IPS DF 6.9 (cell line): ENCODE measurements around the gene TOMM6.

Experiments
- DNase-seq: peaks from one replicate; pipeline ENCODE4 v3.0.0-alpha.2; 2013; ENCODE audit warnings: low read depth, low spot score
- H3K27ac ChIP-seq: one replicate; pipeline ENCODE4 v1.5.1; 2013; ENCODE audit warnings: low read length, control low read depth
- H3K27me3 ChIP-seq: 2 replicates; pipeline ENCODE4 v1.6.1; 2013; ENCODE audit warnings: mild to moderate bottlenecking, low read length; ENCODE audit not compliant: control insufficient read depth, insufficient read depth
- H3K36me3 ChIP-seq: 2 replicates; pipeline ENCODE4 v1.6.1; 2013; ENCODE audit warnings: low read length; ENCODE audit not compliant: control insufficient read depth, insufficient read depth
- H3K4me1 ChIP-seq: 2 replicates; pipeline ENCODE4 v1.6.1; 2013; ENCODE audit warnings: low read length; ENCODE audit not compliant: control insufficient read depth, insufficient read depth
- H3K4me3 ChIP-seq: 2 replicates; pipeline ENCODE4 v1.5.1; 2013; ENCODE audit warnings: mild to moderate bottlenecking, low read length
- H3K9me3 ChIP-seq: 2 replicates; pipeline ENCODE4 v1.6.1; 2013; ENCODE audit warnings: low read length, inconsistent platforms; ENCODE audit not compliant: control insufficient read depth, insufficient read depth
- WGBS: extraction: QIAGEN DNeasy Blood & Tissue Kit; methylation state at CpG from one replicate; pipeline ENCODE4 v1.1.7; 2013; ENCODE audit warnings: mixed read lengths, missing lambda C conversion rate; ENCODE audit not compliant: insufficient read length, insufficient coverage; 5-methylcytosine and 5-hydroxymethylcytosine counted together

TOMM6 gene

GRCh38 chr6:41778895-41779294 is 8.6 kb upstream of the TOMM6 start:
- no peaks in the 10 kb centered on the region for H3K36me3 ChIP-seq
- no CpG with 5 or more reads among the region's 6 CpGs for WGBS
- peak overlapping the region; percentile 63; the same call in 1 of the 2 replicates for H3K4me3 ChIP-seq
- no peaks in the 10 kb centered on the region for H3K9me3 ChIP-seq
- H3K4me1 ChIP-seq, result peaks cover 2% of the 10 kb centered on the region
- H3K27me3 ChIP-seq, result no peaks in the 10 kb centered on the region
- no peak overlapping the region for H3K27ac ChIP-seq
- no peak for DNase-seq

GRCh38 chr6:41779336-41779735 is 8.2 kb upstream of the TOMM6 start:
- Histone ChIP-seq H3K9me3 (no peaks in the 10 kb centered on the region), H3K36me3 (no peaks in the 10 kb centered on the region), H3K27ac (no peak overlapping the region), H3K4me1 (peaks cover 2% of the 10 kb centered on the region), H3K4me3 (peak overlapping the region; percentile 63; the same call in 1 of the 2 replicates), H3K27me3 (no peaks in the 10 kb centered on the region)
- no peak for DNase-seq
- no CpG with 5 or more reads among the region's 16 CpGs for WGBS

- no CpG with 5 or more reads among the region's 73 CpGs for WGBS
- H3K27ac ChIP-seq, result no peak within 1 kb of the TSS
- DNase-seq, result peak; percentile 92
Measured at GRCh38 chr6:41779788-41780550, 7.5 kb upstream of the TOMM6 start, which contains the start of gene FRS3. Gene FRS3 (minus strand): TSS chr6:41779900. CDS start chr6:41776987, 2,913 bp downstream.

GRCh38 chr6:41780551-41781365 is 6.7 kb upstream of the TOMM6 start, which contains the start of gene PRICKLE4:
Gene PRICKLE4 (plus strand): TSS chr6:41780782. CDS start chr6:41783474, 2,692 bp downstream.
- DNase-seq, result no peak
- Histone ChIP-seq H3K27me3 (peaks cover 4% of the 10 kb centered on the region; the same call in 1 of the 2 replicates), H3K9me3 (no peaks in the 10 kb centered on the region), H3K4me1 (peaks cover 3% of the 10 kb centered on the region), H3K4me3 (peak within 1 kb of the TSS; percentile 63; the same call in 1 of the 2 replicates), H3K27ac (no peak within 1 kb of the TSS), H3K36me3 (no peaks in the 10 kb centered on the region)
- no CpG with 5 or more reads among the region's 36 CpGs for WGBS

More at GRCh38 chr6:41779788-41780550, 7.5 kb upstream of the TOMM6 start, which contains the start of gene FRS3:
- Histone ChIP-seq H3K4me1 (peaks cover 2% of the 10 kb centered on the region), H3K27me3 (no peaks in the 10 kb centered on the region), H3K36me3 (no peaks in the 10 kb centered on the region), H3K4me3 (peak within 1 kb of the TSS; percentile 63; the same call in 1 of the 2 replicates), H3K9me3 (no peaks in the 10 kb centered on the region)

- Histone ChIP-seq H3K27ac (no peak overlapping the region), H3K4me1 (peaks cover 4% of the 10 kb centered on the region), H3K4me3 (peak overlapping the region; percentile 58; the same call in 1 of the 2 replicates), H3K9me3 (no peaks in the 10 kb centered on the region), H3K36me3 (no peaks in the 10 kb centered on the region), H3K27me3 (peaks cover 5% of the 10 kb centered on the region; the same call in 1 of the 2 replicates)
- no CpG with 5 or more reads among the region's 3 CpGs for WGBS
- no peak for DNase-seq
Measured at GRCh38 chr6:41781366-41781730, 6.1 kb upstream of the TOMM6 start.

GRCh38 chr6:41783106-41783780 is 4.3 kb upstream of the TOMM6 start:
- Histone ChIP-seq H3K9me3 (no peaks in the 10 kb centered on the region), H3K4me3 (no peak overlapping the region), H3K4me1 (peaks cover 4% of the 10 kb centered on the region), H3K27ac (no peak overlapping the region), H3K36me3 (no peaks in the 10 kb centered on the region), H3K27me3 (peaks cover 5% of the 10 kb centered on the region; the same call in 1 of the 2 replicates)
- WGBS, result no CpG with 5 or more reads among the region's 6 CpGs
- no peak for DNase-seq

GRCh38 chr6:41784581-41785171 is 2.8 kb upstream of the TOMM6 start:
- peaks cover 5% of the 10 kb centered on the region; the same call in 1 of the 2 replicates for H3K27me3 ChIP-seq
- no peak overlapping the region for H3K4me3 ChIP-seq
- no peak overlapping the region for H3K27ac ChIP-seq
- H3K4me1 ChIP-seq, result peaks cover 4% of the 10 kb centered on the region
- H3K9me3 ChIP-seq, result no peaks in the 10 kb centered on the region
- WGBS, result no CpG with 5 or more reads among the region's 5 CpGs
- peaks cover 4% of the 10 kb centered on the region; the same call in 1 of the 2 replicates for H3K36me3 ChIP-seq
- DNase-seq, result no peak

- peaks cover 5% of the 10 kb centered on the region; the same call in 1 of the 2 replicates for H3K27me3 ChIP-seq
- WGBS, result no CpG with 5 or more reads among the region's 11 CpGs
- peaks cover 4% of the 10 kb centered on the region; the same call in 1 of the 2 replicates for H3K36me3 ChIP-seq
- no peak overlapping the region for H3K27ac ChIP-seq
- H3K4me3 ChIP-seq, result no peak overlapping the region
- no peak for DNase-seq
- H3K9me3 ChIP-seq, result no peaks in the 10 kb centered on the region
- H3K4me1 ChIP-seq, result peaks cover 4% of the 10 kb centered on the region
Measured at GRCh38 chr6:41785254-41785653, 2.2 kb upstream of the TOMM6 start.

- peak overlapping the region; percentile 89; the same call in 1 of the 2 replicates for H3K4me3 ChIP-seq
- peaks cover 4% of the 10 kb centered on the region for H3K4me1 ChIP-seq
- no peak overlapping the region for H3K27ac ChIP-seq
- H3K36me3 ChIP-seq, result peaks cover 4% of the 10 kb centered on the region; the same call in 1 of the 2 replicates
- H3K27me3 ChIP-seq, result peaks cover 5% of the 10 kb centered on the region; the same call in 1 of the 2 replicates
- no CpG with 5 or more reads among the region's 29 CpGs for WGBS
- no peaks in the 10 kb centered on the region for H3K9me3 ChIP-seq
- no peak for DNase-seq
Measured at GRCh38 chr6:41785689-41786450, 1.6 kb upstream of the TOMM6 start.
